GM19239 (cell line): Measurements from ENCODE around the gene USP32.
A peak's percentile ranks its signal among the peaks of the same experiment; 100 is the strongest.
"Not testable (repeated sequence)": the region's sequence is repeated elsewhere in the genome, so short reads cannot be mapped to it uniquely, and the experiment has no call there.

Source experiments
- DNase-seq: peaks from one replicate; pipeline ENCODE4 v3.0.0; 2011; ENCODE audit warnings: low spot score; ENCODE audit not compliant: insufficient read length
- FAIRE-seq: peaks from 2 replicates; lab custom pipeline; 2011; peaks lifted over from hg19 to GRCh38; lab: Jason Lieb, UNC

The USP32 gene

DNA sequence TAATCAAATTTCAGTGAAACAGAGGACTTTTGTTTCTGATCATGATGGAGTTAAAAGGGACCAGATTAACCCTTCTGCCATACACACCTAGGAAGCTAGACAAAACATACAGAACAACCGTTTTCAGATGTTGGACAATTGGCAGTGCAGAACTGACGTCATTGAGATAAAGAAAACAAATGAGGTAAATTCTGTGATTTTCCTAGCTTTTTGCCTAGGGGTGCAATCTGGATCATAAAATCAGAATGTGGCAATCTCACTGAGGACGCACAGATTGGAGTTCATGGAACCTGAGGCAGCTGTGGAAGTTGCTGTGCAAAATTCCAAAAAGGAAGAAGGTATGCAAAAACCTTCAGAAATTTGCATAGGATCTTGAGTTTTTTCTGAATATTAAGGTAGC, 15.0 kb upstream of the USP32 start:
- DNase-seq = no peak
- FAIRE-seq = no peak

DNA sequence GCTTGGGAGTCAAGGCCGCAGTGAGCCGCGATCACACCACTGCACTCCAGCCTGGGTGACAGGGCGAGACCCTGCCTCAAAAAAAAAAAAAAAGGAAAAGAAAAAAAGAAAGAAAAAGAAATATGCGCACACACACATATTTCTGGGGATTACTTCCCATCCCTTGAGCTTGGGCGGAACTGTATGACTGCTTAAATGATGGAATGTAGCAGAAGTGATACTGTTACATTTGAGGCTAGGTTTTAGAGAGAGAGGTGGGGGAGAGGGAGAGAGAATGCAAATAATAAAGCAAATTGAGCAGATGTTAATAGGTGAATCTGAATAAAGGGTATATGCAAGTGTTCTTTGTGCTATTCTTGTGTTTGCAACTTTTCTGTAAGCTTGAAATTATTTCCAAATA, 12.0 kb upstream of the USP32 start:
- DNase-seq = no peak
- no peak for FAIRE-seq

DNA sequence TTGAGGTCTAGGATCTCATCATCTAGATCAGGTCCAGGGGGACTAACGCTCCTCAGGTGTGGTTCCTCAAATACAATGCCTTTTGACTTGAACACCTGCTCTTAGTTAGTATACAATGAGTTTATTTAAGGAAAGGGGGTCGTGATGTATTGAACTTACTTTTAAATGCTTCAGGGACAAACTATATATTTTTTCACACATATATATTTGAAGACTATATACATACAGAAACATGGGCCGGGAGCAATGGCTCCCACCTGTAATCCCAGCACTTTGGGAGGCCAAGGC, 11.5 kb upstream of the USP32 start:
- no peak for FAIRE-seq
- no peak for DNase-seq

DNA sequence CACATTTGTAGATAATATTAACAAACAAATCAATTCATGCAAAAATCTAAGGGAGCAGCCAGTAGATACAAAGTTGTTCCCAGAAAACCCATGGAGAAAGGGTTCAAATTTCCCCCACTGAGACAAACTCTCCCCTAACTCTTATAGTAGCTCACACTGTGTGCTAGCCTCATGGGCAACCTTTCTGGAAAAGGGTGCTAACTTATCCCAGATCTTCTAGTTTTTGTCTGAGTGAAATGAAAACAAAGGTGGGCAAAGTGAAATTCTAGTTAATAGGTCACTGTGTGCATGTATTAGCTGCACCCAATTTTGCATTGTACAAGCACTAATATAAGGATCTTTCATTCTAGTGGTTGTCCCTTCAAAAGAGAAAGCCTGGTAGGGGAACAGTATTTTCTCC, 9.9 kb upstream of the USP32 start:
- FAIRE-seq (no peak), DNase-seq (no peak)

DNA sequence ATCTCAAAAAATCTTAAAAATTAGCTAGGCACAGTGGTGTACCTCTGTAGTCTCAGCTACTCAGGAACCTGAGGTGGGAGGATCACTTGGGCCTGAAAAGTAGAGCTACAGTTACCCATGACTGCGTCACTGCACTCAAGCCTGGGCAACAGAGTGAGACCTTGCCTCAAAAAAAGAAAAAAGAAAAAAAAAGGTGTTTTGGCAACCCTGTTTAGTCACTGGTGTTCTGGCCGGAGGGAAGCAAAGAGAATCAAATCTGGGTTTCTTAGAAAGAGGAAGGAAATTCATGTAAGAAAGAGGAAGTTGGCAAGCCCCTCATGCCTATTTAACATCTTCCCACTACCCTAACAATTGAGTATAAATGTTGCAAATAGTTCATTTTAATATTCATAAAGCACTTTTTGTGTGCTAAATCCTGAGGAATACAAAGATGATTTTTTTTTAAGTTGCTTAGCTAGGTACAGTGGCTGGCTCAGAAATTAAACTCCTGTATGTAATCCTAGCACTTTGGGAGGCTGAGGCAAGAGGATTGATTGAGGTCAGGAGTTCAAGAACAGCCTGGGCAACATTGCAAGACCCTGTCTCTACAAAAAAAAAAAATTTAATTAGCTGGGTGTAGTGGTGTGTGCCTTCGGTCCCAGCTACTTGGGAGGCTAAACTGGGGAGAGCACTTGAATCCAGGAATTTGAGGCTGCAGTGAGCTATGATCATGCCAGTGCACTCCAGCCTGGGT, 6.5 kb upstream of the USP32 start:
- FAIRE-seq (peak; percentile 77), DNase-seq (no peak)

DNA sequence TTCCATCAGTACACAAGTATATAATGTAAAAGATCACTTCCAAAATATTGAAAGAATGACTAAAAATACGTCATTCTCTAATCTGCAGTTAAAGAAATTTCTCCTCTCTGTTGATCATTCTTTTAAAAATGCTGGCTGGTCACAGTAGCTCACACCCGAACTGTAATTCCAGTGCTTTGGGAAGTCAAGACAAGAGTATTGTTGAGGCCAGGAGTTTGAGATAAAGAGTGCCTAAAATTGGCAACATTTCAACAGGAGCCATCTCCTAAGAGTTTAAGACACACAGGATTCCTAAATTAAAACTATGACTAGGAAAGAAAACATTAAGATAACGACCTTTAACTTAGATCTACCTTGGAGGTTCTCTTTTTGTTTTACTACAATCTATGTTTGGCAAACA, 4.5 kb upstream of the USP32 start:
- DNase-seq (no peak), FAIRE-seq (no peak)

DNA sequence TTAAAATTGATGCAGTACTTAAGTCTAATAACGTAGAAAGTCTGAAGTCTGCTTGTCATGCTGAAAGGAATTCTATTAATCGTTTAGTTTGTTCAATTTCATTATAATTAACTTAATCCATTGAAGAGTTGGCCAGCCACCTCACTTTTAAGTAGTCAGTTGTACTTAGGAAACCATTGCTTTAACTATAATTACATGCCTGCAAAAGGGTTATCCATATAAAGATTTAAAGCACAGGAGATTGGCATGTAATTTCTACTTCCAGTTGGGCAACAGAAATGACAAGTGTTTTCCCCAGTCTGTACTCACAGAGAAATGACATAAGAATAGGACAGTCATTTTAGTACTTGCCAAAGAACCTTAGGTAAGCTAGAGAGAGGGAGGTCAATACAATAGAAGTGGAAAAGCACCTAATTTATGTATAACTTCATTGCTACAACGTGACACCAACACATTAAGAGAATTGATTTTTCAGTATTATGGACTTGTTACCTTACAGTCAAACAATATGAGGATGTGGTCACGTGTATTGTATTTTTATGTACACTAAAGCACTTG, 3.7 kb upstream of the USP32 start:
- FAIRE-seq = no peak

DNA sequence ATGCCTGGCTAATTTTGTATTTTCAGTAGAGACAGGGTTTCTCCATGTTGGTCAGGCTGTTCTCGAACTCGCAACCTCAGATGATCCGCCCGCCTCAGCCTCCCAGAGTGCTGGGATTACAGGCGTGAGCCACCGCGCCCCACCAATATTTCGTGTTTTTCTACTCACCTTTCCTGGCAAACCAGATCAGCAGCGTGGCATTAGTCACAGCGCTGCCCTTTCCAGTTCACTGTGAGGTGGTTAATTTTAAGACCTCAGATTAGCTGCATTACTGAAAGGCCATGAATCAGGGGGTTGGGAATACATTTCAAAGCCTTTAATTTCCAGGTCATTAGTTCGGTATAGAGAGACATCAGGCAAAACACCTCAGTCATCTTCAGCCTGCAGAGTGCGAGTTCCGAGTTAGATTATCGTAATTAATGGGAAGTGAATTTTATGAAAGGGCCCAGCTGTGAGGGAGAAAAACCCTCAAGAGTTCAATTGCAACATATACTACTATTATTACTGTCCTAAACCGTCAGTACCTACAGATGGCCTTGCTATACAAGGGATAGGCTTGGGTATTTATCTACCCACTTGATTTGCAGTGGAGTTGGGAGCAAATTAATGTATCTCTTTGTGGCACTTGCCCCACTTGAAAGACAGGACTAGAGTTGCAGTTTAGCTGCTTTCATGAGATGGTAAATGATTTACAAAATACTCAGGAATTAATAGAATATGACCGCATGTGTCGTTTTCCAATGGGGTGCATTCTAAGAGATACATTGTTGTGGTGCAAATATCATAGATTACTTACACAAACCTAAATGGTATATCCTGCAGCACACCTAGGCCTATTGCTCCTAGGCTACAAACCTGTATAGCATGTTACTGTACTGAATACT, 2.1 kb upstream of the USP32 start:
- no peak for DNase-seq
- no peak for FAIRE-seq

More for the DNA sequence above, 3.7 kb upstream of the USP32 start:
- DNase-seq = no peak

DNA sequence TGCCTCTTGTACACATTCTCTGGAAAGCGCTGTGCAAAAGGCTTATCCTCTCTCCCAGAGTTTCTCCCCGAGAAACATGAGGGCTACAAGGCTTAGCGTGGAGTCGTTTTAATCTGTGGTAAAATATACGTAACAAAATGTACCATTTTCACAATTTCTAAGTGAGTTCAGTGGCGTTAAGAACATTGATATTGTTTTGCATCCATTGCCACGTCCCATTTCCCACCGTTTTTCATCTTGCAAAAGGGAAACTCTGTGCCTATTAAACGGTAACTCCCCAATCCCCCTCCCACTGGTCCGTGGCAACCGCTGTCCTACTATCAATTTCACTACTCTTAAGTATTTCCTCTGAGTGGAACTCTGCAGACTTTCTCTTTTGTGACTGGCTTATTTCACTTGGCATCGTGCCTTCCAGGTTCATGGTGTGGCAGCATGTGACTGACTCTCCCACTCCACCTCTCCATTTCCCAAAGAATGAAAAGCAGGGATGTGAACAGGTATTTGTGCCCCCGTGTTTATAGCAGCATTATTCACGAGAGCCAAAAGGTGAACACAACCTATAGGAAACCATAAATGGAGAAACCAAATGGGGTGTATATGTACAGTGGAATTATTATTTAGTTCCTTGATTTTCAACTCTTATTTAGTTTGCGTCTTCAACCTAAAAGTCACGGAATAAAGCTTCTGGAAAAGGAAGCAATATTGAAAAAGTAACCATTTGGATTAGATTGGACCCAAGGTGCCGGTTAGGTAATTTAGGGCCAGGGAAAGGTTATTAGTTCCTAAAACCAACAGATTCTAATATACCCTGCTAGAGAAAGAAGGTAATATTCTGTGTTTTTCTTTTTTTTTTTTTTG, 1.1 kb upstream of the USP32 start:
- DNase-seq (no peak), FAIRE-seq (peak; percentile 82)

DNA sequence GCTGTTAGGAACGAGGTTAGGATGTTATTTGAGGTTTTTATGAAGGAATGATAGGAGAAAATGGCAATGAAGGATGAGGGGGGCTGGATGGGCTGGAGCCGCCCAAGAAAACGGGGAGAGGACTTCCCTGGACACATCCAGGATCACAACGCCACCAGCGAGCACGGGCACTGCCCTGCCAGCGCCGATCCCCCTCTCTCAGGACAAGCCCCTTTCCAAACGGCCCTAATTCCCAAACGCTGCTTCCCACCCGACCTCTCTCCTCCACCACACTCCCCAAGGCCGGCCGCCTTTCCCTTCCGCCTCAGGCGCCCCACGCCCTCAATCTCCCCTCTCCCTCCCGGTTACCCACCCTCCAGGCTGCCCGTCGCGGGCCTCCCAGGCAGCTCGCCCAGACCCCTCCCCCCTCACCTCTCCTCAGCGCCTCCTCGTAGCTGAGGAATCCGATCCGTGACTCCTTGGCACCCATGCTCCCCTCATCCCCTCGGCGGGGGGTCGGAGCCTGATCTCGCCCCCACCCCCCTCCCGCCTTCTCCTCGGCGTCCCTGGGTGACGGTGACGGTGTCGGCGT, 377 bp downstream of the USP32 start:
- DNase-seq = peak; percentile 36
- no peak for FAIRE-seq

DNA sequence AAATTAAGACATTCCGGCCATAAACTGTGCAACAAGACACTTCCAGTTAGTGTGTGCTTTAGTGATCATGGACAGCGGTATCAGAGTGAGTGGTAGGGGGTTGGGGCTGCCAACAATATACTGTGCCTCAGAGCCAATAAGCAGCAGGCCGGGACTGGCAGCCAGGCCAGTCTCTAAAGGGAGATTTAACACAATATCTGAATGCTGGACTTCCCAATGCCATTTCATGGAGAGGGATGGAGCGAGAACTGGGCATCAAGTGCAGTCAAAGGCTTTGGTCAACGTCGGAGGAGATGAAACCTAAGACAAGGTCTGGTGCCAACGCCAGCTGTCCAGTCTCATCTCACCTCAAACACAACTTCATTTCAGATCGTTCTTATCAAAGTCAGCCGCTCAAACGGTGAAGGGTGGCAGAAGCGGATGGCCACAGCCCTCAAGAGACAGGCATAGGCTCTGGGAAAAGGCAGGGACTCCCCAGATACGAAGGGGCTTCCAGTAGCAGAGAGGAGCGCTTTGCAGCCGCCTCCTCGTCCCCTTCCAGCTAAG, 935 bp downstream of the USP32 start:
- no peak for FAIRE-seq
- no peak for DNase-seq

DNA sequence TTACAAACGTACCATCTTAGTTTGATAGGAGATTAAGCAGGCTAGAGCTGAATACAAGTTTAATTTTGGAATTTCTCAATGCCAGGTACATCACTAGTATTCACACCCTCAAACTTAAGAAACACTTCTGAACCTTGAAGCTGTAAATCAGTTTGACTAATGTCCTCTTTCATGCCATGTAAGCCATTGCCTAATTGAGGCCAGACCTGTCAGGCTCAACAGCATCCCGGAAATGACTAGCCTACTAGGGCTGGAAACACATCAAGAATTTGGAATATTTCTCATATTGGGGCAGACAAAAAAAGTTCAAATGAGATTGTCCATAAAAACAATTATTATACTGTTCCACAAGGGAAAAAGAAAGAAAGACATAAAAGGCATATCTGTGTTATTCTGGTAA, 1.7 kb downstream of the USP32 start:
- DNase-seq (no peak), FAIRE-seq (no peak)

DNA sequence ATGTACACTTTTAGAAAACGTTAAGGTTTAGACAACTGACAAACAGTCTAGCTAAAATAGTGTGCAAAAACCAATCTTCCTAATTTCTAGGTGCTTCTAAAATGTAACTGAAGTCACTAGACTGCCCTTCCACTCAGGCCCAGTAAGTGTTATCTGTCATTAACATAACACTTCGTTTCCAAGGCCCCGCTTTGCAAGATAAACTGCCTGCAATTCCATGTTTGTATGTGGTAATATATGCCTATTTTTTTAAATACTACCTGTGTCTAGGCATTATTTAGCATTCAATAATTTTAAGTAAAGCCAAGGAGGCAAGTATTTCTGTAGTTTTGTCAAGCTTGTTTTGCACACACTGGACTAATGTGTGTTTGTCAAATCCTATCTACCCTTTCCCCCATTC, 3.2 kb downstream of the USP32 start:
- no peak for FAIRE-seq
- DNase-seq = no peak

DNA sequence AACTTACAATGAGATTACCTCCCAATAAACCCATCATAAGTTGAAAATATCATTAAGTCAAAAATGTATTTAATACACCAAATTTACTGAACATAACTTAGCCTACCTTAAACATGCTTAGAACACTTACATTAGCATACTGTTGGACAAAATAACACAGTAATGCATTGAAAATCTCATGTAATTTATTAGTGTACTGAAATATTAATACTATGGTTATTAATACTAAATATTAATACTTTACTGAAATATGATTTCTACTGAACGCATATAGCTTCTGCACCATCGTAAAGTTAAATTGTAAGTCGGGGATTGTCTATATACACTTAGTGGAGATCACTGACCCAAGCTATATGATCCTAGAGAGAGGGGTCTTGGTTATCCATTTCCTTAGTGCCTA, 4.3 kb downstream of the USP32 start:
- no peak for FAIRE-seq
- no peak for DNase-seq

DNA sequence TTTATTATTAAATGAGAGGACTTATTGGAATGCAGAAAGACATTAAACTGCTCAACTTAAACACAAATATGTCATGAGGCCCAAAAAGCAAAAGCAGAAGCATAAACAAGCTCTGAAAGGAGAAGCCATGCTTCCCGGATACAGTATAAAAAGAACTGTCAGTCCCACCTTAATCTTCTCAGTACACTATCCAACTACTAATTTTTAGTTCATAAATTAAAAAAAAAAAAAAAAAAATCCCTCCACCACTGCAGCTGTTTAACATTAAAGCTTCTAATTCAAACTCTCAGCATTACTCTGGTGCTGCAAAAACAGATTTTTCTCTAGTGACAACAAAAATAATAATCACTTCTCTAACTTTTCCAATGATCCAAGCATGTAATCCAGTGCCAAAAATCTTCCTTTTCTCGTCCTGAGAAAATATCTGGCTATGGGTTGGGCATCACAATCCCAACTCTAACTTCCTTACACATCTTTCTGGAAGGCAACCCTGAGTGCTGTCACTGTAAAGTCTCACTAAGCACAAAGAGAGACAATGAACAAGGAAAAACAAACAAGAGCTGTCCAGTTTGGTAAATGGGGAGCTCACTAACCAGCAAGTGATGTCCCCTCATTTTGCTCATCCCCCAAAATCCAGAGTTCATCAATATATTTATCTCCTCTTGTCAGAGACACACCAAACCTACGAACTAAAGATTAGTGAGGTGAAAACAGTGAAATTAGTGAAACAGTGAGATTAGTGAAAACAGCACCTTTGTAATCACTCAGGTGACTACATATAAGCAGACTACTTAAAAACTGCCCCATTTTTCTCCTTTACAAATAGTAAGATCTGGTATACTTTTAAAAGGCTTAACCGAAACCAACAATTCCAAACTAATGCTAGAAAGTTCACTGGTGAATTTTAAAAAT, 5.5 kb downstream of the USP32 start:
- DNase-seq = no peak
- no peak for FAIRE-seq

DNA sequence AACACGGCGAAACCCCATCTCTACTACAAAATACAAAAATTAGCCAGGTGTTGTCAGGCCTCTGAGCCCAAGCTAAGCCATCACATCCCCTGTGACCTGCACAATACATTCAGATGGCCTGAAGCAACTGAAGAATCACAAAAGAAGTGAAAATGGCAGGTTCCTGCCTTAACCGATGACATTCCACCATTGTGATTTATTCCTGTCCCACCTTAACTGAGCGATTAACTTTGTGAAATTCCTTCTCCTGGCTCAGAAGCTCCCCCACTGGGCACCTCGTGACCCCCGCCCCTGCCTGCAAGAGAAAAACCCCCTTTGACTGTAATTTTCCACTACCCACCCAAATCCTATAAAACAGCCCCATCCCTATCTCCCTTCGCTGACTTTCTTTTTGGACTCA, 7.0 kb downstream of the USP32 start:
- DNase-seq, FAIRE-seq: not testable (repeated sequence)

DNA sequence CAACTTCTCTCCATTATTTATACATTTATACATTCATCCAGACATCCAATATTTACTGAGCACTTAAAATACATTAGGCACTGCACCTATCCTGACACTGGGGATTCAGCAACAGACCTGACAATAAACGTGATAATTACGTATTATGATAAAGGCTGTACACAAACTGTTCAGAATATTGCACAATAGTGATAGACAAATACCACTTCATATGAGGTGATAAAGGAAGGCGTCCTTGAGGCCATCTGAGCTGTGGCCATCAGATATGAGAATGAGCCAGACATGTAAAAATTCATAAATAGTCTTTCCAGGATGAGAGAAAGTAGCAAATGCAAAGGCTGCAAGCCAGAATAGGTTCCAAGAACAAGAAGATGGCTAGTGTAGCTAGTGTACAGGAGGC, 8.6 kb downstream of the USP32 start:
- DNase-seq (no peak), FAIRE-seq (no peak)

DNA sequence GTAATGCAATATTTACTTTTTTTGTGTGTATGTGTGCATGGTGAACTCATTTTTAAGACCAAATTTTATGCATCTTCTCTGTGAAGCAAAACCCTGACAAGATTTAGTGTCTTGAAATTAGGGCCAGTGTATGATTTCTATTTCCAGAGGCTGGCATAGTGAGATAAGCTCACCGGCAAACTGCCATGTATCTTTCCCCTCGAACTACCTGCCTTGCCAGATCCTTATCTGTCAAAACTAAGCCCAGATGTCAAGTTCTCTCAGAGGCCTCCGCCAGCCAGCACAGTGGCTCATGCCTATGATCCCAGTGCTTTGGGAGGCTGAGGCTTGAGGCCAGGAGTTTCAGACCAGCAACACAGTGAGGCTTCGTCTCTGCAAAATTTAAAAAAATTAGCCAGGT, 10.0 kb downstream of the USP32 start:
- DNase-seq (no peak), FAIRE-seq (no peak)

DNA sequence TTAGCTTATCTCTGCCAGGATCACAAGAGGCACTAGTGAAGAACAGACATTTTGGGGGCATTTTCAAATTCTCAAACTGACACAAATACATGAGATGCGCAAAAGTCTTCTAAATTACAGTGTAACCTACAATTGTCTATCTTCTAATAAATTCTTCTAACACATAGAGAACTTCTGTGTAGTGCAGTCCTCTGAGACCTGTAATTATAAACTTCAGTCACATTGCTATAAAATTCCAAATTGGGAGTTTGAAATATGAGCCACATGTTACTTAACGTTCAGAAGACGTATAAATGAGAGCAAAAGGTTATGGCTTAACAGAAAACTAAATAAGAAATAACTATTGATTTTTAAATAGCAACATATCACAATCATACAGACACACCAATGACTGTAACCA, 12.5 kb downstream of the USP32 start:
- FAIRE-seq = peak; percentile 71
- not testable (repeated sequence) for DNase-seq
